ENCODE measurements around the gene SLC1A4.

GRCh38 chr2:65070172-65070830, 81.1 kb downstream of the SLC1A4 start:
- TF ChIP-seq CTCF (IDR thresholded peaks at IDR 0.05) (peak; percentile 33 to 57 (median 48)), POLR2A (IDR thresholded peaks at IDR 0.05) (peak in 1 of 2 donors; percentile 64)

All from adrenal gland (tissue), 5 donors.